Mucosa of descending colon (tissue), 3 donors: Measurements from ENCODE around the gene PRKCE. TPM values are rescaled to one million over a fixed set of nuclear protein-coding genes. Genes with fewer than 3 reads are reported as not detected.

Experiments
- ATAC-seq: fragments of 200-7000 bp; cut with Tn5 transposase; one replicate; pipeline ENCODE4 v1.9.1; 2020; ENCODE audit warnings: mild to moderate bottlenecking, moderate library complexity
- DNase-seq, 3 donors: peaks; one replicate each; pipeline ENCODE4 v3.0.0-alpha.2; 2020
- H3K36me3 ChIP-seq: fragments of 200-600 bp; one replicate; pipeline ENCODE4 v1.8.0; 2021; ENCODE audit warnings: low read depth, mild to moderate bottlenecking
- H3K4me1 ChIP-seq: fragments of 200-600 bp; one replicate; pipeline ENCODE4 v1.8.0; 2021; ENCODE audit warnings: low read depth, mild to moderate bottlenecking
- H3K4me3 ChIP-seq: fragments of 200-600 bp; one replicate; pipeline ENCODE4 v1.8.0; 2021; ENCODE audit warnings: mild to moderate bottlenecking
- H3K9me3 ChIP-seq: fragments of 200-600 bp; one replicate; pipeline ENCODE4 v1.8.0; 2021; ENCODE audit warnings: mild to moderate bottlenecking
- intact Hi-C, 2 donors: fragments of 100-400 bp; cut with DNase I in 1 of 2; cut with micrococcal nuclease in 1 of 2; formaldehyde crosslinking; loops; one replicate each; pipeline versions ENCODE4 v1.11.0 to v1.11.1; 2022; cut with DNase I, micrococcal nuclease
- total RNA-seq, 3 donors: library from RNA; stranded (reverse); fragmentation: NEBNext Ultra II Directional in 2 of 3; extraction: Animal tissue kit (Norgen Biotek cat#: 25700) in 2 of 3; gene quantifications; one replicate each; pipeline versions ENCODE4 v1.2.1 to v1.2.4, GENCODE V29; 2021 to 2023
- TF ChIP-seq, protein P1 (sequence below): fragments of 200-600 bp; IDR thresholded peaks from one replicate; pipeline ENCODE4 v1.8.0; 2022; ENCODE audit warnings: antibody characterized with exemption, mild to moderate bottlenecking
- donor health status: DM: no; HTN: no; CAD: no; lungs with moderate emphysema.
- donor health status: DM: no; HTN: no; CAD: no.
- donor health status: DM: no; HTN: yes; CAD: no.

Gene PRKCE
- total RNA-seq, 3 donors from 2014 or later, result 24.5 to 52.0 (median 32.7) TPM

DNA sequence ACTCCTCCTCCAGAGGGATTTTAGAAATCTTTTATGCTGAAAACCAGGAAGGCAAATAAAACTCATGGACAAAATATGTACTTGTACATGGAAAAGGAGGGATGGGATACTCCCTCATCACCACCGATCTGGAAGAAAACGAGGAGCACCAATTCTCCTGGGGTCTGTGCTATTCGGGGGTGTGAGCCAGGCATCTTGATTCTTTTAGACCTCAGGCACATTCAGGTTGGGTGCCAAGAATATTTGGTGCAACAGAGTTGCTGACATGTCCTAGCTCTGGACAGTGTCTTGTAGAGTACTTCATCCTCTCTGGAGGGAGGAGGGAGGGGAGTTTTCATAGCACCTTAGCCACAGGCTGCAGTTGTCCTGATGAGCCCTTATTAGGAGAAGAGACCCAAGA lies 163.0 kb downstream of the PRKCE start:
- TF ChIP-seq, protein P1, sequence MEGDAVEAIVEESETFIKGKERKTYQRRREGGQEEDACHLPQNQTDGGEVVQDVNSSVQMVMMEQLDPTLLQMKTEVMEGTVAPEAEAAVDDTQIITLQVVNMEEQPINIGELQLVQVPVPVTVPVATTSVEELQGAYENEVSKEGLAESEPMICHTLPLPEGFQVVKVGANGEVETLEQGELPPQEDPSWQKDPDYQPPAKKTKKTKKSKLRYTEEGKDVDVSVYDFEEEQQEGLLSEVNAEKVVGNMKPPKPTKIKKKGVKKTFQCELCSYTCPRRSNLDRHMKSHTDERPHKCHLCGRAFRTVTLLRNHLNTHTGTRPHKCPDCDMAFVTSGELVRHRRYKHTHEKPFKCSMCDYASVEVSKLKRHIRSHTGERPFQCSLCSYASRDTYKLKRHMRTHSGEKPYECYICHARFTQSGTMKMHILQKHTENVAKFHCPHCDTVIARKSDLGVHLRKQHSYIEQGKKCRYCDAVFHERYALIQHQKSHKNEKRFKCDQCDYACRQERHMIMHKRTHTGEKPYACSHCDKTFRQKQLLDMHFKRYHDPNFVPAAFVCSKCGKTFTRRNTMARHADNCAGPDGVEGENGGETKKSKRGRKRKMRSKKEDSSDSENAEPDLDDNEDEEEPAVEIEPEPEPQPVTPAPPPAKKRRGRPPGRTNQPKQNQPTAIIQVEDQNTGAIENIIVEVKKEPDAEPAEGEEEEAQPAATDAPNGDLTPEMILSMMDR, result no peak
- H3K4me3 ChIP-seq, result no peak overlapping the region
- H3K4me1 ChIP-seq, result no peaks in the 10 kb centered on the region
- ATAC-seq (no peak), DNase-seq (no peak)
- intact Hi-C loops, result no loop called here
- no peaks in the 10 kb centered on the region for H3K9me3 ChIP-seq
- no peaks in the 10 kb centered on the region for H3K36me3 ChIP-seq

DNA sequence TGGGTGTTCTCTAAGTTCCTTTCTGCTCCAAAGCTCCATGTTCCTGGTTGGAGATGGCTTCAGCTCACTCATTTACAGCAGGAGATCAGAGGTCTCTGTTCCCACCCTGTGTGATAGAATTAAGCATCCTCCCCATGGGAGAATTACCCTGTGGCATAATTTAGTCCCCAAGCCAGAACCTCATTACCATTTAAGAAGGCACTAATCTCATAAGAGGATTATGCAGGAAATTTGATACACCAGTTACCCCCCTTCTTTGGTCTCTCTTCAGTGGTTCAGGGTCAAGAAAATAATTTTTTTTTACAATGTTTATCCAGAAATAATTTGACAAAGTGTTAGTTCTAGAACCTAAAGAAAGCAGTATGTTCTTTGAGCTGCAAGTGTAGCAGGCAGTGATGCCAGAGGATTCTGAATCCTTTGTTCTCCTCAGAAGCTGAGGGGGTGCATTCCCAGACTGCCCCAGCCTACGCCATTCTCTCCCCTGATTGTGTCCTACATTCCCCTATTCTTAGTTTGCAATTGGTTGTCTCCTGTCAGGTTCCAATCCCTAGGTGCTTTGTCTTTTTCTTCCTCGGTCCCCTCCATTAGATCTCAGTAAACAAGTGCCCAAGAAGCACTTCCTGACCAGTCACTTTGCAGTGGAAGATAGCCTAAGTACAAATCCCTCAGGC lies 163.6 kb downstream of the PRKCE start:
- H3K36me3 ChIP-seq, result no peaks in the 10 kb centered on the region
- no peaks in the 10 kb centered on the region for H3K9me3 ChIP-seq
- intact Hi-C loops, result no loop called here
- no peaks in the 10 kb centered on the region for H3K4me1 ChIP-seq
- DNase-seq, result no peak
- TF ChIP-seq, protein P1, result no peak
- H3K4me3 ChIP-seq, result no peak overlapping the region
- ATAC-seq, result no peak

DNA sequence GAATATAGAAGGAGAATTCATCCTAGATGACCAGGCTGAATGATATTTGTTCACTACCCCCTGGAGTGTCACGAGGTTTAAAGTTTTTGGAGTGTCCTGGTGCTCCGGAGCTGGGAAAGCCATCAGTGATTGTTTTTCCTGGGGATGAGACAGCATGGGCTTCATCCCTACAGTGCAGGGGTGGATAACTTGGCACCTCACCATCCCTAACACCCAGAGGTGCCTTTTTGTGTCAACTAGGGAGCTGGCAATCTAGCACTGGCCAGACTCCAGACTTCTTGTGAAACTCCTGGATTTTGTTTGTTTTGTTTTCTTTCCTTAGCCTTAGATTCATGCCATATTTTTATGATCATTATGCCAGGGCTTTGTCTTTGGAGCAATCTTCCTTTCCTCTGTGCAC lies 164.8 kb downstream of the PRKCE start:
- Histone ChIP-seq H3K4me1 (no peaks in the 10 kb centered on the region), H3K36me3 (no peaks in the 10 kb centered on the region), H3K9me3 (no peaks in the 10 kb centered on the region), H3K4me3 (no peak overlapping the region)
- no peak for ATAC-seq
- intact Hi-C loops, result no loop called here
- TF ChIP-seq, protein P1, result no peak
- DNase-seq, result no peak

DNA sequence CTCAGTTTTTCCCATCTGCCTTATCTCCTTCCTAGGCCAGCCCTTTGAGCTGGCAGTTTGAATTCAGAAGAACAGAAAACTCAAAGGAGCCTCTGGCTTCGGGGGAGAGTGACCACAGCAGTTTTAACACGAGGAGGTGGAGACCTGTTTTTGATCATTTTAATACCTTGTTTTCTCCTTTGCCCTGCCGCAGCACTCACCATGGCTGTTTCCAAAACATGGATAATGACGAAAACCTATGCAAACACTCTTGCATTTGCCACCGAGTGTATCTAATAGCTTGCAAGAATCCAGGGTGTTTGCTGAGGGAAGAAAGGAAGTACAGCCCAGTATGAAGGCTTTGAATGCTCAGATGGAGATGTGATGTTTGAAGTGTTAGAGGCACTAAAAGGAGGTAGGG lies 167.1 kb downstream of the PRKCE start:
- no peak for ATAC-seq
- Histone ChIP-seq H3K9me3 (no peaks in the 10 kb centered on the region), H3K36me3 (no peaks in the 10 kb centered on the region), H3K4me1 (no peaks in the 10 kb centered on the region), H3K4me3 (no peak overlapping the region)
- TF ChIP-seq, protein P1, result no peak
- intact Hi-C loops, result no loop called here
- DNase-seq, result no peak

DNA sequence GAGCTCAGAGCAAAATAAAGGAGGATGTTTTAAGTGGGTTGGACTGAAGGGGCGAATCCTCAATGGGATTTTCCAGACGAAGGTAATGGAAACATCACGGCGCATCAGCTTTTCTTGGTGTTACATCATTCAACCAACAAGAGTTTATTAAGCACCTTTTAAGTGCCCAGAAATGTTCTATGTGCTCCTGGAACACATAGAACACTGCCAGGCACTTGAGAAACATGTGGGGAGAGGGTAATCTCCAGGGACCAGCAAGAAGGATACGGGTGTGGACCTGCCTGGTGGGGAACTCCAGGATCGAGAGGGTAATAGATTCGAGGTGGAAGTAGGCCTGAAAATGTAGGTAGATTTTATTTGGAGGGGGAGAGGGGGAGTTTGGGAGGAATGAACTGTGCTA lies 168.6 kb downstream of the PRKCE start:
- Histone ChIP-seq H3K9me3 (no peaks in the 10 kb centered on the region), H3K36me3 (no peaks in the 10 kb centered on the region), H3K4me3 (no peak overlapping the region), H3K4me1 (no peaks in the 10 kb centered on the region)
- TF ChIP-seq, protein P1, result no peak
- ATAC-seq (no peak), DNase-seq (no peak)
- intact Hi-C loops, result no loop called here
